HG02852 (cell line): ENCODE data around the gene IKZF4.
"Not testable (repeated sequence)": the region's sequence is repeated elsewhere in the genome, so short reads cannot be mapped to it uniquely, and the experiment has no call there.

Experiments used
- ATAC-seq: cut with Tn5 transposase; IDR thresholded peaks from one replicate; pipeline ENCODE4 v1.9.1; 2021; ENCODE audit warnings: mild to moderate bottlenecking, moderate library complexity; ENCODE audit not compliant: unreplicated experiment

Gene IKZF4

GRCh38 chr12:56020423-56021184 lies at the start of gene IKZF4:
Gene IKZF4 (plus strand): TSS chr12:56021043. CDS start chr12:56021494, 451 bp downstream.
- ATAC-seq: no peak

GRCh38 chr12:55972042-55972441 lies 48.8 kb upstream of the IKZF4 start:
- ATAC-seq: no peak

- no peak for ATAC-seq
Measured at GRCh38 chr12:55972456-55972855, 48.4 kb upstream of the IKZF4 start.

GRCh38 chr12:55972911-55973598 lies 47.8 kb upstream of the IKZF4 start:
- no peak for ATAC-seq

- peak; percentile 90 for ATAC-seq
Measured at GRCh38 chr12:55973599-55974307, 47.1 kb upstream of the IKZF4 start, which contains the start of gene RAB5B. Gene RAB5B (plus strand): TSS chr12:55974078. CDS start chr12:55986961, 12,883 bp downstream.

GRCh38 chr12:55974308-55974730 lies 46.5 kb upstream of the IKZF4 start:
- ATAC-seq: peak; percentile 22

GRCh38 chr12:55978393-55978792 lies 42.5 kb upstream of the IKZF4 start:
- ATAC-seq: no peak

GRCh38 chr12:55979069-55979468 lies 41.8 kb upstream of the IKZF4 start:
- no peak for ATAC-seq

- not testable (repeated sequence) for ATAC-seq
Measured at GRCh38 chr12:55981882-55982281, 39.0 kb upstream of the IKZF4 start.

- peak; percentile 92 for ATAC-seq
Measured at GRCh38 chr12:55982319-55982936, 38.4 kb upstream of the IKZF4 start.

- ATAC-seq: no peak
Measured at GRCh38 chr12:55983232-55983842, 37.5 kb upstream of the IKZF4 start.

- no peak for ATAC-seq
Measured at GRCh38 chr12:55984861-55985260, 36.0 kb upstream of the IKZF4 start.

GRCh38 chr12:55985341-55985740 lies 35.5 kb upstream of the IKZF4 start:
- no peak for ATAC-seq

GRCh38 chr12:55985976-55986375 lies 34.9 kb upstream of the IKZF4 start:
- ATAC-seq: not testable (repeated sequence)

GRCh38 chr12:55991110-55991509 lies 29.7 kb upstream of the IKZF4 start:
- no peak for ATAC-seq

- no peak for ATAC-seq
Measured at GRCh38 chr12:55993230-55993853, 27.5 kb upstream of the IKZF4 start.

- ATAC-seq: no peak
Measured at GRCh38 chr12:55995366-55995765, 25.5 kb upstream of the IKZF4 start.

GRCh38 chr12:55996201-55996714 lies 24.6 kb upstream of the IKZF4 start:
- no peak for ATAC-seq

- ATAC-seq: peak; percentile 100
Measured at GRCh38 chr12:55996715-55997534, 23.9 kb upstream of the IKZF4 start, which contains the start of gene SUOX. Gene SUOX (plus strand): TSS chr12:55997276. CDS start chr12:56002222, 4,946 bp downstream.
